HuH-7 (cell line): Measurements from ENCODE around the gene R3HDM4.
"Not testable (repeated sequence)": the region's sequence is repeated elsewhere in the genome, so short reads cannot be mapped to it uniquely, and the experiment has no call there.

ENCODE experiments used
- DNase-seq: peaks from one replicate; pipeline ENCODE4 v3.0.0; 2011; ENCODE audit warnings: low spot score

Gene R3HDM4

GRCh38 chr19:913080-913748 lies at the start of gene R3HDM4:
Gene R3HDM4 (minus strand): TSS chr19:913219. CDS start chr19:913157, 62 bp downstream.
- peak; percentile 78 for DNase-seq

- peak; percentile 70 for DNase-seq
Measured at GRCh38 chr19:961866-962620, 49.0 kb upstream of the R3HDM4 start.

GRCh38 chr19:960601-960938 lies 47.6 kb upstream of the R3HDM4 start:
- no peak for DNase-seq

- no peak for DNase-seq
Measured at GRCh38 chr19:960020-960419, 47.0 kb upstream of the R3HDM4 start.

- DNase-seq, result no peak
Measured at GRCh38 chr19:958967-959855, 46.2 kb upstream of the R3HDM4 start.

GRCh38 chr19:957578-957977 lies 44.6 kb upstream of the R3HDM4 start:
- DNase-seq, result not testable (repeated sequence)

- DNase-seq, result no peak
Measured at GRCh38 chr19:956766-957440, 43.9 kb upstream of the R3HDM4 start.

- DNase-seq, result no peak
Measured at GRCh38 chr19:955803-956765, 43.1 kb upstream of the R3HDM4 start.

- DNase-seq, result peak; percentile 77
Measured at GRCh38 chr19:954672-955494, 41.9 kb upstream of the R3HDM4 start.

- DNase-seq, result no peak
Measured at GRCh38 chr19:954272-954671, 41.3 kb upstream of the R3HDM4 start.

- DNase-seq, result no peak
Measured at GRCh38 chr19:953445-954271, 40.6 kb upstream of the R3HDM4 start.

GRCh38 chr19:952680-953444 lies 39.8 kb upstream of the R3HDM4 start:
- DNase-seq, result peak; percentile 93

GRCh38 chr19:952049-952679 lies 39.1 kb upstream of the R3HDM4 start:
- no peak for DNase-seq

GRCh38 chr19:950352-951066 lies 37.5 kb upstream of the R3HDM4 start:
- no peak for DNase-seq

GRCh38 chr19:948842-949496 lies 36.0 kb upstream of the R3HDM4 start:
- DNase-seq, result no peak

- no peak for DNase-seq
Measured at GRCh38 chr19:947707-948539, 34.9 kb upstream of the R3HDM4 start.
